Natural killer cell treated with Interleukin-12 subunit alpha and Interleukin-12 subunit beta and Interleukin-15 and Interleukin-18, amount 100 ng/mL, for 72 hours (primary cell): ENCODE measurements around the gene CABP4. TPM values are rescaled to one million over a fixed set of nuclear protein-coding genes. Genes with fewer than 3 reads are reported as not detected.

ENCODE experiments used
- ATAC-seq, 2 donors: fragments of 150-1000 bp; cut with Tn5 transposase in 1 of 2; sonication (Bioruptor Pico), chemical (Tn5 transposase) in 1 of 2; 2 replicates each; pipeline ENCODE4 v1.10.0; 2021
- DNase-seq: peaks from one replicate; pipeline ENCODE4 v3.0.0; 2022; ENCODE audit warnings: low spot score
- H3K27ac Mint-ChIP-seq, 2 donors: 1 replicate in 1 of 2; 2 replicates in 1 of 2; pipeline ENCODE4 v1.8.0; 2022; ENCODE audit warnings: mixed read lengths in 2 of 2, mild to moderate bottlenecking in 1 of 2, moderate library complexity in 1 of 2
- H3K27me3 Mint-ChIP-seq, 2 donors: 1 replicate in 1 of 2; 2 replicates in 1 of 2; pipeline ENCODE4 v1.8.0; 2022; ENCODE audit warnings: mixed read lengths in 2 of 2
- H3K36me3 Mint-ChIP-seq: one replicate; pipeline ENCODE4 v1.8.0; 2022; ENCODE audit warnings: mixed read lengths
- H3K4me1 Mint-ChIP-seq, 2 donors: 1 replicate in 1 of 2; 2 replicates in 1 of 2; pipeline ENCODE4 v1.8.0; 2022; ENCODE audit warnings: low read depth in 2 of 2, mixed read lengths in 2 of 2, mild to moderate bottlenecking in 1 of 2
- H3K4me3 Mint-ChIP-seq: one replicate; pipeline ENCODE4 v1.8.0; 2022; ENCODE audit warnings: mixed read lengths
- H3K9me3 Mint-ChIP-seq: 2 replicates; pipeline ENCODE4 v1.8.0; 2022; ENCODE audit warnings: mixed read lengths
- total RNA-seq, 2 donors: library from RNA; stranded (reverse); gene quantifications; one replicate each; pipeline ENCODE4 v1.2.3, GENCODE V29; 2022

CABP4 gene
- total RNA-seq, 2 donors from 2014 or later: 1.4 to 2.2 TPM

GRCh38 chr11:67413266-67413849 is 41.8 kb upstream of the CABP4 start:
- DNase-seq (no peak), ATAC-seq (no peak)
- Mint-ChIP-seq H3K36me3 (no peaks in the 10 kb centered on the region), H3K27ac (peak overlapping the region; percentile 17 to 62), H3K27me3 (no peaks in the 10 kb centered on the region), H3K4me1 (peaks cover 41 to 46% of the 10 kb centered on the region in 2 donors), H3K4me3 (peak overlapping the region; percentile 24), H3K9me3 (no peaks in the 10 kb centered on the region)

- Mint-ChIP-seq H3K27me3 (no peaks in the 10 kb centered on the region), H3K4me3 (peak within 1 kb of the TSS; percentile 72), H3K9me3 (no peaks in the 10 kb centered on the region), H3K4me1 (peaks cover 30 to 38% of the 10 kb centered on the region in 2 donors), H3K27ac (peak within 1 kb of the TSS; percentile 39 to 86), H3K36me3 (no peaks in the 10 kb centered on the region)
- DNase-seq (no peak), ATAC-seq (peak; percentile 25 to 29)
These were observed 39.5 kb upstream of the CABP4 start, which contains the start of gene CARNS1 for GRCh38 chr11:67415501-67416304. Gene CARNS1 (plus strand): TSS chr11:67415678. CDS start chr11:67416200, 522 bp downstream.

GRCh38 chr11:67416416-67417335 is 38.5 kb upstream of the CABP4 start:
- H3K27ac Mint-ChIP-seq: peak overlapping the region; percentile 39 to 86
- ATAC-seq (no peak), DNase-seq (no peak)
- H3K27me3 Mint-ChIP-seq: no peaks in the 10 kb centered on the region
- H3K4me1 Mint-ChIP-seq: peaks cover 25 to 38% of the 10 kb centered on the region in 2 donors
- no peaks in the 10 kb centered on the region for H3K36me3 Mint-ChIP-seq
- H3K4me3 Mint-ChIP-seq: peak overlapping the region; percentile 72
- H3K9me3 Mint-ChIP-seq: no peaks in the 10 kb centered on the region

- ATAC-seq (no peak), DNase-seq (no peak)
- Mint-ChIP-seq H3K27ac (no peak overlapping the region), H3K9me3 (no peaks in the 10 kb centered on the region), H3K4me3 (no peak overlapping the region), H3K36me3 (no peaks in the 10 kb centered on the region), H3K4me1 (peaks cover 24 to 33% of the 10 kb centered on the region in 2 donors), H3K27me3 (no peaks in the 10 kb centered on the region)
These were observed 37.7 kb upstream of the CABP4 start for GRCh38 chr11:67417425-67417824.

- peaks cover 12 to 28% of the 10 kb centered on the region in 2 donors for H3K4me1 Mint-ChIP-seq
- ATAC-seq (no peak), DNase-seq (no peak)
- H3K36me3 Mint-ChIP-seq: no peaks in the 10 kb centered on the region
- H3K9me3 Mint-ChIP-seq: no peaks in the 10 kb centered on the region
- no peak overlapping the region for H3K4me3 Mint-ChIP-seq
- no peaks in the 10 kb centered on the region for H3K27me3 Mint-ChIP-seq
- peak overlapping the region; percentile 33 to 60 for H3K27ac Mint-ChIP-seq
These were observed 36.5 kb upstream of the CABP4 start for GRCh38 chr11:67418476-67419281.

- ATAC-seq (no peak), DNase-seq (no peak)
- no peaks in the 10 kb centered on the region for H3K27me3 Mint-ChIP-seq
- H3K36me3 Mint-ChIP-seq: no peaks in the 10 kb centered on the region
- H3K4me1 Mint-ChIP-seq: peaks cover 10 to 29% of the 10 kb centered on the region in 2 donors
- H3K27ac Mint-ChIP-seq: peak overlapping the region; percentile 33 to 60
- peak overlapping the region; percentile 70 for H3K4me3 Mint-ChIP-seq
- H3K9me3 Mint-ChIP-seq: no peaks in the 10 kb centered on the region
These were observed 35.7 kb upstream of the CABP4 start for GRCh38 chr11:67419325-67420049.

GRCh38 chr11:67420147-67420645 is 35.0 kb upstream of the CABP4 start:
- ATAC-seq: no peak
- Mint-ChIP-seq H3K4me3 (peak overlapping the region; percentile 70), H3K27ac (peak overlapping the region; percentile 33 to 60), H3K9me3 (no peaks in the 10 kb centered on the region), H3K36me3 (no peaks in the 10 kb centered on the region), H3K27me3 (no peaks in the 10 kb centered on the region), H3K4me1 (peaks cover 15 to 35% of the 10 kb centered on the region in 2 donors)
- peak; percentile 59 for DNase-seq

GRCh38 chr11:67420646-67421429 is 34.3 kb upstream of the CABP4 start:
- no peaks in the 10 kb centered on the region for H3K27me3 Mint-ChIP-seq
- peaks cover 15 to 35% of the 10 kb centered on the region in 2 donors for H3K4me1 Mint-ChIP-seq
- peak overlapping the region; percentile 47 to 60 for H3K27ac Mint-ChIP-seq
- peak; percentile 96 for DNase-seq
- peak overlapping the region; percentile 70 for H3K4me3 Mint-ChIP-seq
- no peaks in the 10 kb centered on the region for H3K36me3 Mint-ChIP-seq
- H3K9me3 Mint-ChIP-seq: no peaks in the 10 kb centered on the region
- peak; percentile 98 for ATAC-seq

- ATAC-seq: no peak
These were observed 33.6 kb upstream of the CABP4 start for GRCh38 chr11:67421430-67422031.

GRCh38 chr11:67422891-67423290 is 32.3 kb upstream of the CABP4 start:
- no peaks in the 10 kb centered on the region for H3K36me3 Mint-ChIP-seq
- no peaks in the 10 kb centered on the region for H3K9me3 Mint-ChIP-seq
- DNase-seq (no peak), ATAC-seq (no peak)
- H3K27ac Mint-ChIP-seq: peak overlapping the region in 1 of 2 donors; percentile 36
- H3K4me1 Mint-ChIP-seq: peaks cover 9 to 26% of the 10 kb centered on the region in 2 donors
- no peak overlapping the region for H3K4me3 Mint-ChIP-seq
- no peaks in the 10 kb centered on the region for H3K27me3 Mint-ChIP-seq

More at GRCh38 chr11:67421430-67422031, 33.6 kb upstream of the CABP4 start:
- DNase-seq: peak; percentile 64
- Mint-ChIP-seq H3K27ac (peak overlapping the region; percentile 47 to 57), H3K9me3 (no peaks in the 10 kb centered on the region), H3K4me3 (peak overlapping the region; percentile 37), H3K36me3 (no peaks in the 10 kb centered on the region), H3K4me1 (peaks cover 9 to 28% of the 10 kb centered on the region in 2 donors), H3K27me3 (no peaks in the 10 kb centered on the region)

- H3K9me3 Mint-ChIP-seq: no peaks in the 10 kb centered on the region
- ATAC-seq: no peak
- no peaks in the 10 kb centered on the region for H3K36me3 Mint-ChIP-seq
- no peak overlapping the region for H3K4me3 Mint-ChIP-seq
- no peak for DNase-seq
- no peak overlapping the region for H3K27ac Mint-ChIP-seq
- no peaks in the 10 kb centered on the region for H3K27me3 Mint-ChIP-seq
- peaks cover 13 to 27% of the 10 kb centered on the region in 2 donors for H3K4me1 Mint-ChIP-seq
These were observed 31.7 kb upstream of the CABP4 start for GRCh38 chr11:67423466-67423865.
